Progenitor cell of endocrine pancreas (in vitro differentiated cells): Measurements from ENCODE around the gene MAP1A. TPM values are rescaled to one million over a fixed set of nuclear protein-coding genes. Genes with fewer than 3 reads are reported as not detected.
"Not testable (repeated sequence)": the region's sequence is repeated elsewhere in the genome, so short reads cannot be mapped to it uniquely, and the experiment has no call there.

Source experiments
- DNase-seq: peaks from one replicate; pipeline ENCODE4 v3.0.0; 2021; ENCODE audit warnings: low spot score; ENCODE audit not compliant: unreplicated experiment
- H3K27ac Mint-ChIP-seq: 2 replicates; pipeline ENCODE4 v1.8.0; 2021; ENCODE audit warnings: mild to moderate bottlenecking, moderate library complexity, mixed read lengths
- H3K27me3 Mint-ChIP-seq: 2 replicates; pipeline ENCODE4 v1.8.0; 2021; ENCODE audit warnings: mixed read lengths
- H3K36me3 Mint-ChIP-seq: 2 replicates; pipeline ENCODE4 v1.8.0; 2022; ENCODE audit warnings: mixed read lengths; ENCODE audit not compliant: insufficient read depth
- H3K4me1 Mint-ChIP-seq: 2 replicates; pipeline ENCODE4 v1.8.0; 2021; ENCODE audit warnings: low read depth, mixed read lengths
- H3K4me3 Mint-ChIP-seq: 2 replicates; pipeline ENCODE4 v1.8.0; 2021; ENCODE audit warnings: low read depth, mild to moderate bottlenecking, moderate library complexity, mixed read lengths
- H3K9me3 Mint-ChIP-seq: 2 replicates; pipeline ENCODE4 v1.8.0; 2021; ENCODE audit warnings: low read depth, mixed read lengths
- CTCF ChIP-seq: fragments of 200-600 bp; sonication (generic); IDR thresholded peaks from one replicate; pipeline ENCODE4 v1.5.0; 2021; ENCODE audit warnings: antibody characterized with exemption, mild to moderate bottlenecking; ENCODE audit not compliant: unreplicated experiment
- total RNA-seq: library from RNA; stranded (reverse); gene quantifications from 2 replicates; pipeline ENCODE4 v1.2.1, GENCODE V29; 2021

The MAP1A gene
- total RNA-seq, 1 donor from 2014 or later: 4.7 TPM

GRCh38 chr15:43547539-43547938 lies 30.1 kb downstream of the MAP1A start:
- no peaks in the 10 kb centered on the region for H3K27me3 Mint-ChIP-seq
- H3K4me3 Mint-ChIP-seq: no peak overlapping the region
- peaks cover 8% of the 10 kb centered on the region for H3K9me3 Mint-ChIP-seq
- no peak overlapping the region for H3K27ac Mint-ChIP-seq
- DNase-seq: no peak
- H3K36me3 Mint-ChIP-seq: peaks cover 20% of the 10 kb centered on the region
- TF ChIP-seq CTCF: no peak
- H3K4me1 Mint-ChIP-seq: no peaks in the 10 kb centered on the region

GRCh38 chr15:43550527-43551363 lies 33.3 kb downstream of the MAP1A start:
- Mint-ChIP-seq H3K9me3 (peaks cover 8% of the 10 kb centered on the region), H3K27ac (no peak overlapping the region), H3K27me3 (no peaks in the 10 kb centered on the region), H3K4me3 (no peak overlapping the region), H3K4me1 (no peaks in the 10 kb centered on the region), H3K36me3 (peaks cover 16% of the 10 kb centered on the region)
- no peak for TF ChIP-seq CTCF
- no peak for DNase-seq

- Mint-ChIP-seq H3K4me3 (no peak overlapping the region), H3K36me3 (peaks cover 12% of the 10 kb centered on the region), H3K9me3 (peaks cover 4% of the 10 kb centered on the region), H3K27ac (no peak overlapping the region), H3K27me3 (no peaks in the 10 kb centered on the region), H3K4me1 (no peaks in the 10 kb centered on the region)
- no peak for DNase-seq
- TF ChIP-seq CTCF: no peak
Observed at GRCh38 chr15:43552256-43552655, 34.8 kb downstream of the MAP1A start.

GRCh38 chr15:43552986-43553385 lies 35.6 kb downstream of the MAP1A start:
- Mint-ChIP-seq H3K27ac (no peak overlapping the region), H3K27me3 (no peaks in the 10 kb centered on the region), H3K4me3 (no peak overlapping the region), H3K4me1 (no peaks in the 10 kb centered on the region), H3K9me3 (no peaks in the 10 kb centered on the region), H3K36me3 (peaks cover 7% of the 10 kb centered on the region)
- TF ChIP-seq CTCF: no peak
- no peak for DNase-seq

GRCh38 chr15:43562753-43563152 lies 45.3 kb downstream of the MAP1A start:
- not testable (repeated sequence) for H3K4me3 Mint-ChIP-seq, H3K9me3 Mint-ChIP-seq, H3K4me1 Mint-ChIP-seq, DNase-seq, H3K36me3 Mint-ChIP-seq, H3K27ac Mint-ChIP-seq, H3K27me3 Mint-ChIP-seq

- H3K27ac Mint-ChIP-seq, DNase-seq, H3K9me3 Mint-ChIP-seq, H3K27me3 Mint-ChIP-seq, H3K4me3 Mint-ChIP-seq, H3K4me1 Mint-ChIP-seq, H3K36me3 Mint-ChIP-seq: not testable (repeated sequence)
Observed at GRCh38 chr15:43563793-43564192, 46.4 kb downstream of the MAP1A start.

GRCh38 chr15:43566615-43567014 lies 49.2 kb downstream of the MAP1A start:
- not testable (repeated sequence) for H3K27ac Mint-ChIP-seq, H3K9me3 Mint-ChIP-seq, H3K4me1 Mint-ChIP-seq, H3K4me3 Mint-ChIP-seq, H3K27me3 Mint-ChIP-seq, H3K36me3 Mint-ChIP-seq, DNase-seq

GRCh38 chr15:43574607-43575006 lies 57.2 kb downstream of the MAP1A start:
- not testable (repeated sequence) for H3K9me3 Mint-ChIP-seq, DNase-seq, H3K4me3 Mint-ChIP-seq, H3K27me3 Mint-ChIP-seq, H3K27ac Mint-ChIP-seq, H3K4me1 Mint-ChIP-seq, H3K36me3 Mint-ChIP-seq
